ENCODE measurements around the gene CENPB.

Gene CENPB

GRCh38 chr20:3740615-3741301 lies 45.8 kb downstream of the CENPB start:
- TF ChIP-seq FOXM1 (IDR thresholded peaks at IDR 0.05; ENCODE audit: borderline replicate concordance, low read depth): no peak
- TF ChIP-seq TCF12 (IDR thresholded peaks at IDR 0.05; ENCODE audit: low read depth): no peak
- no peak for TF ChIP-seq TAF1 (IDR thresholded peaks at IDR 0.05; ENCODE audit: low read depth)
- no peak for TF ChIP-seq EGR1 (IDR thresholded peaks at IDR 0.05)
- no peak for TF ChIP-seq TEAD4 (IDR thresholded peaks at IDR 0.05)
- no peak for TF ChIP-seq EP300 (IDR thresholded peaks at IDR 0.05; ENCODE audit: borderline replicate concordance)
- no peak for TF ChIP-seq REST (IDR thresholded peaks at IDR 0.05; ENCODE audit: low read depth)
- no peak for TF ChIP-seq CEBPB (IDR thresholded peaks at IDR 0.05)
- no peak for TF ChIP-seq YY1 (IDR thresholded peaks at IDR 0.05; ENCODE audit: low read depth)
- no peak for TF ChIP-seq RAD21 (IDR thresholded peaks at IDR 0.05; ENCODE audit: low read depth)
- no peak for TF ChIP-seq ZBTB7A (IDR thresholded peaks at IDR 0.05; ENCODE audit: low read depth)
- TF ChIP-seq CREB1 (IDR thresholded peaks at IDR 0.05; ENCODE audit: low read depth): no peak
- no peak for TF ChIP-seq NFIC (IDR thresholded peaks at IDR 0.05)
- TF ChIP-seq, protein P1, sequence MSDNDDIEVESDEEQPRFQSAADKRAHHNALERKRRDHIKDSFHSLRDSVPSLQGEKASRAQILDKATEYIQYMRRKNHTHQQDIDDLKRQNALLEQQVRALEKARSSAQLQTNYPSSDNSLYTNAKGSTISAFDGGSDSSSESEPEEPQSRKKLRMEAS (IDR thresholded peaks at IDR 0.05): no peak
- TF ChIP-seq, protein P2, sequence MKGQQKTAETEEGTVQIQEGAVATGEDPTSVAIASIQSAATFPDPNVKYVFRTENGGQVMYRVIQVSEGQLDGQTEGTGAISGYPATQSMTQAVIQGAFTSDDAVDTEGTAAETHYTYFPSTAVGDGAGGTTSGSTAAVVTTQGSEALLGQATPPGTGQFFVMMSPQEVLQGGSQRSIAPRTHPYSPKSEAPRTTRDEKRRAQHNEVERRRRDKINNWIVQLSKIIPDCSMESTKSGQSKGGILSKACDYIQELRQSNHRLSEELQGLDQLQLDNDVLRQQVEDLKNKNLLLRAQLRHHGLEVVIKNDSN (IDR thresholded peaks at IDR 0.05): no peak

GRCh38 chr20:3739926-3740451 lies 46.6 kb downstream of the CENPB start:
- TF ChIP-seq RAD21 (IDR thresholded peaks at IDR 0.05; ENCODE audit: low read depth) (no peak), FOXM1 (IDR thresholded peaks at IDR 0.05; ENCODE audit: borderline replicate concordance, low read depth) (no peak), CEBPB (IDR thresholded peaks at IDR 0.05) (no peak), TCF12 (IDR thresholded peaks at IDR 0.05; ENCODE audit: low read depth) (no peak), NFIC (IDR thresholded peaks at IDR 0.05) (no peak), ZBTB7A (IDR thresholded peaks at IDR 0.05; ENCODE audit: low read depth) (no peak), EGR1 (IDR thresholded peaks at IDR 0.05) (no peak), TAF1 (IDR thresholded peaks at IDR 0.05; ENCODE audit: low read depth) (no peak), TEAD4 (IDR thresholded peaks at IDR 0.05) (no peak), EP300 (IDR thresholded peaks at IDR 0.05; ENCODE audit: borderline replicate concordance) (no peak), CREB1 (IDR thresholded peaks at IDR 0.05; ENCODE audit: low read depth) (no peak), REST (IDR thresholded peaks at IDR 0.05; ENCODE audit: low read depth) (no peak), YY1 (IDR thresholded peaks at IDR 0.05; ENCODE audit: low read depth) (no peak)
- TF ChIP-seq, protein P2 (IDR thresholded peaks at IDR 0.05): no peak
- TF ChIP-seq, protein P1 (IDR thresholded peaks at IDR 0.05): no peak

DNA sequence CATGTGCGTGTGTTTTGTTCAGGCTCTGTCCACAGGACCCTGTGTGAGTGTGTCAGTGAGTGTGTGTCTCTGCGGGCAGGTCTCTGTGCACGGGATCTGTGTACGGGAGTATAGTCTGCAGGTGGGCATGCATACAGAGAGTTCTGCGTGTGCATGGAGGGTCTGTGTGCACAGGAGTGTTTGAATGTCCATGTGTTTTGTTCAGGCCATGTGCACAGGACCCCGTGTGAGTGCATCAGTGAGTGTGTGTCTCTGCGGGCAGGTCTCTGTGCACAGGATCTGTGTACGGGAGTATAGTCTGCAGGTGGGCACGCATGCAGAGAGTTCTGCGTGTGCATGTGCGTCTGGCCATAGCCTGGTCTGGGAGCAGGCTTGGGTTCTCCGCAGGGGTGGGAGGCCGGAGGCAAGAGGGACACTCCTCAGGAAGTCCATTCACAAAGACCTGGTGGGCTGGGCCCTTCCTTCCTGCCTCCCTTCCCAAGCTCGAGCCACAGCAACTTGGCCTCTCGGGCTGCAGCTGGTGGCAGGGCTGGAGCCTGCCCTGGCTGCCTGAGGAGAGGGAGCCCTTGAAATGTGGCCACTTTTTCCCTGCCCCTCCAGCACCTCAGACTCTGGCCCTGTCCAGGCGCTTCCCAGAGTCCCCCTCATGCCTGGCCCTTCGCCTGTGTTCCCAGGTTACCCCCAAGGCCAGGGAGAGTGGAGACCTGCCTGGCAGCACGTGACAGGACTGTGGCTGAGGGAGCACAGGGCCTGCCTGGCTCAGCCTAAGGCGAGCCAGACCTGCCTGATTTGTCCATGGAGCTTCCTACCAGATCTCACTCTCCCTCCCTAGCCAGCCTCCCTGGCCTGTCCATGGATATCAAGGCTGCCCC lies 47.2 kb downstream of the CENPB start:
- TF ChIP-seq TCF12 (IDR thresholded peaks at IDR 0.05; ENCODE audit: low read depth): no peak
- TF ChIP-seq YY1 (IDR thresholded peaks at IDR 0.05; ENCODE audit: low read depth): no peak
- TF ChIP-seq FOXM1 (IDR thresholded peaks at IDR 0.05; ENCODE audit: borderline replicate concordance, low read depth): no peak
- TF ChIP-seq, protein P2 (IDR thresholded peaks at IDR 0.05): no peak
- no peak for TF ChIP-seq REST (IDR thresholded peaks at IDR 0.05; ENCODE audit: low read depth)
- TF ChIP-seq EP300 (IDR thresholded peaks at IDR 0.05; ENCODE audit: borderline replicate concordance): no peak
- TF ChIP-seq CREB1 (IDR thresholded peaks at IDR 0.05; ENCODE audit: low read depth): no peak
- TF ChIP-seq CEBPB (IDR thresholded peaks at IDR 0.05): no peak
- TF ChIP-seq ZBTB7A (IDR thresholded peaks at IDR 0.05; ENCODE audit: low read depth): no peak
- TF ChIP-seq NFIC (IDR thresholded peaks at IDR 0.05): no peak
- TF ChIP-seq TAF1 (IDR thresholded peaks at IDR 0.05; ENCODE audit: low read depth): no peak
- TF ChIP-seq TEAD4 (IDR thresholded peaks at IDR 0.05): no peak
- TF ChIP-seq EGR1 (IDR thresholded peaks at IDR 0.05): no peak
- TF ChIP-seq RAD21 (IDR thresholded peaks at IDR 0.05; ENCODE audit: low read depth): no peak
- TF ChIP-seq, protein P1 (IDR thresholded peaks at IDR 0.05): no peak
